ENCODE measurements around the gene IL1RL2.

Gene IL1RL2

DNA sequence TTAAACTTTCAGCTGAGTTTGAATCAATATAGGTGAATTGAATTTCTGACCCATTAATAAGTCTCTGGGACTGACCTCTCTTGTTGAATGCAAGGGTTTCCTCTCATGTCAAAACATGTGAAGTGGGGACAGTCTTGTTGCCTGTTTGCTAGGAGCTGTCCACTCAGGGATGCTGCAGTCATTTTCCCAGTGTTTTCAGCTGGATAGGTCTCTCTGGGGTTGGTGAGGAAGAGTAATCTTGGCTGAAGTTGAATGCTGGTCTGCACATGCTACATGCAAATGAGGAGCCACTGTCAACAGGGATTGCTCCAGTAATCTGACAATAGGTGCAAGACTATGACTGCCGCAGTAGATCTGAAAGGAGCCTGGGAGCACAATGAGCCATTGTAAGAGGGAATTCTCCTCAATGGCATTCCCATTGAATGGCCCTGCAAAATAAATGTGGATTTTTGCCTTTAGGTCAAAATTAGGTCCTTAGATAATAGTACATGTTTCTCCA lies 90.4 kb downstream of the IL1RL2 start:
- no peak overlapping the region for H3K4me2 ChIP-seq (ENCODE audit: low read depth, low read length, poor library complexity, severe bottlenecking)
- H3K79me2 ChIP-seq (ENCODE audit: insufficient read depth, low read length): no peaks in the 10 kb centered on the region
- H3F3A ChIP-seq (ENCODE audit: low read depth): no peaks in the 10 kb centered on the region
- peaks cover 3% of the 10 kb centered on the region for H3K4me1 ChIP-seq (ENCODE audit: insufficient read depth, low read length, poor library complexity, severe bottlenecking)
- H4K20me1 ChIP-seq (ENCODE audit: insufficient read depth, low read length, poor library complexity, severe bottlenecking): no peaks in the 10 kb centered on the region
- H3K9me2 ChIP-seq (replicated peaks; ENCODE audit: low read depth, low read length): no peaks in the 10 kb centered on the region
- TF ChIP-seq, protein P1, sequence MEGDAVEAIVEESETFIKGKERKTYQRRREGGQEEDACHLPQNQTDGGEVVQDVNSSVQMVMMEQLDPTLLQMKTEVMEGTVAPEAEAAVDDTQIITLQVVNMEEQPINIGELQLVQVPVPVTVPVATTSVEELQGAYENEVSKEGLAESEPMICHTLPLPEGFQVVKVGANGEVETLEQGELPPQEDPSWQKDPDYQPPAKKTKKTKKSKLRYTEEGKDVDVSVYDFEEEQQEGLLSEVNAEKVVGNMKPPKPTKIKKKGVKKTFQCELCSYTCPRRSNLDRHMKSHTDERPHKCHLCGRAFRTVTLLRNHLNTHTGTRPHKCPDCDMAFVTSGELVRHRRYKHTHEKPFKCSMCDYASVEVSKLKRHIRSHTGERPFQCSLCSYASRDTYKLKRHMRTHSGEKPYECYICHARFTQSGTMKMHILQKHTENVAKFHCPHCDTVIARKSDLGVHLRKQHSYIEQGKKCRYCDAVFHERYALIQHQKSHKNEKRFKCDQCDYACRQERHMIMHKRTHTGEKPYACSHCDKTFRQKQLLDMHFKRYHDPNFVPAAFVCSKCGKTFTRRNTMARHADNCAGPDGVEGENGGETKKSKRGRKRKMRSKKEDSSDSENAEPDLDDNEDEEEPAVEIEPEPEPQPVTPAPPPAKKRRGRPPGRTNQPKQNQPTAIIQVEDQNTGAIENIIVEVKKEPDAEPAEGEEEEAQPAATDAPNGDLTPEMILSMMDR (conservative IDR thresholded peaks at IDR 0.05; ENCODE audit: low read length): no peak
- H3K4me3 ChIP-seq (ENCODE audit: low read length, poor library complexity, severe bottlenecking): no peak overlapping the region
- no peak overlapping the region for H2AFZ ChIP-seq (ENCODE audit: low read length)
- no peaks in the 10 kb centered on the region for H3K9me3 ChIP-seq (ENCODE audit: insufficient read depth, low read depth, low read length)
- H3K27me3 ChIP-seq (ENCODE audit: insufficient read depth, low read length, poor library complexity, severe bottlenecking): no peaks in the 10 kb centered on the region
- H3K9ac ChIP-seq (ENCODE audit: low read depth, low read length, poor library complexity, severe bottlenecking): no peak overlapping the region
- no peaks in the 10 kb centered on the region for H3K36me3 ChIP-seq (ENCODE audit: insufficient read depth, low read length)

- Histone ChIP-seq H3K4me2 (ENCODE audit: low read depth, low read length, poor library complexity, severe bottlenecking) (no peak overlapping the region), H3F3A (ENCODE audit: low read depth) (no peaks in the 10 kb centered on the region), H3K4me1 (ENCODE audit: insufficient read depth, low read length, poor library complexity, severe bottlenecking) (peaks cover 3% of the 10 kb centered on the region), H3K9ac (ENCODE audit: low read depth, low read length, poor library complexity, severe bottlenecking) (no peak overlapping the region), H4K20me1 (ENCODE audit: insufficient read depth, low read length, poor library complexity, severe bottlenecking) (no peaks in the 10 kb centered on the region), H3K9me2 (replicated peaks; ENCODE audit: low read depth, low read length) (no peaks in the 10 kb centered on the region), H3K36me3 (ENCODE audit: insufficient read depth, low read length) (no peaks in the 10 kb centered on the region), H2AFZ (ENCODE audit: low read length) (peak overlapping the region; percentile 38; the same call in 1 of the 2 replicates), H3K9me3 (ENCODE audit: insufficient read depth, low read depth, low read length) (no peaks in the 10 kb centered on the region), H3K79me2 (ENCODE audit: insufficient read depth, low read length) (no peaks in the 10 kb centered on the region), H3K27me3 (ENCODE audit: insufficient read depth, low read length, poor library complexity, severe bottlenecking) (no peaks in the 10 kb centered on the region), H3K4me3 (ENCODE audit: low read length, poor library complexity, severe bottlenecking) (no peak overlapping the region)
- TF ChIP-seq, protein P1 (conservative IDR thresholded peaks at IDR 0.05; ENCODE audit: low read length): no peak
- TF ChIP-seq EZH2phosphoT487 (IDR thresholded peaks at IDR 0.05; ENCODE audit: borderline replicate concordance): no peak
Measured at GRCh38 chr2:102278720-102279390, 92.0 kb downstream of the IL1RL2 start.

GRCh38 chr2:102279391-102279735 lies 92.5 kb downstream of the IL1RL2 start:
- Histone ChIP-seq H3K4me3 (ENCODE audit: low read length, poor library complexity, severe bottlenecking) (no peak overlapping the region), H3K4me1 (ENCODE audit: insufficient read depth, low read length, poor library complexity, severe bottlenecking) (peaks cover 3% of the 10 kb centered on the region), H3K9ac (ENCODE audit: low read depth, low read length, poor library complexity, severe bottlenecking) (no peak overlapping the region), H2AFZ (ENCODE audit: low read length) (no peak overlapping the region), H3K79me2 (ENCODE audit: insufficient read depth, low read length) (no peaks in the 10 kb centered on the region), H3K27me3 (ENCODE audit: insufficient read depth, low read length, poor library complexity, severe bottlenecking) (no peaks in the 10 kb centered on the region), H4K20me1 (ENCODE audit: insufficient read depth, low read length, poor library complexity, severe bottlenecking) (no peaks in the 10 kb centered on the region), H3K4me2 (ENCODE audit: low read depth, low read length, poor library complexity, severe bottlenecking) (no peak overlapping the region), H3K9me3 (ENCODE audit: insufficient read depth, low read depth, low read length) (no peaks in the 10 kb centered on the region), H3K36me3 (ENCODE audit: insufficient read depth, low read length) (no peaks in the 10 kb centered on the region), H3K9me2 (replicated peaks; ENCODE audit: low read depth, low read length) (no peaks in the 10 kb centered on the region), H3F3A (ENCODE audit: low read depth) (no peaks in the 10 kb centered on the region)
- TF ChIP-seq, protein P1 (conservative IDR thresholded peaks at IDR 0.05; ENCODE audit: low read length): no peak
- TF ChIP-seq EZH2phosphoT487 (IDR thresholded peaks at IDR 0.05; ENCODE audit: borderline replicate concordance): no peak

All from Loucy (cell line).